Measurements from ENCODE around the gene DNAI1. TPM values are rescaled to one million over a fixed set of nuclear protein-coding genes. Genes with fewer than 3 reads are reported as not detected.

DNAI1 gene
- total RNA-seq, 1 experiment from 2014 or later: not detected

GRCh38 chr9:34522091-34522887, 63.7 kb downstream of the DNAI1 start:
- CTCF ChIA-PET: no interaction called here

GRCh38 chr9:34522971-34523797, 64.6 kb downstream of the DNAI1 start, which contains the start of gene ENHO:
TSS of gene ENHO (minus strand) at chr9:34522990. CDS start at chr9:34521695, 1,295 bp downstream.
- Histone ChIP-seq H3K9me3 (ENCODE audit: low read length) (no peaks in the 10 kb centered on the region), H3K9ac (ENCODE audit: low read length) (no peak within 1 kb of the TSS), H3K4me3 (ENCODE audit: low read length) (peak within 1 kb of the TSS; percentile 58; the same call in 1 of the 2 replicates), H3K36me3 (ENCODE audit: low read depth, low read length) (no peaks in the 10 kb centered on the region), H3K4me2 (ENCODE audit: low read length) (peak within 1 kb of the TSS; percentile 81), H3K79me2 (ENCODE audit: low read length) (no peaks in the 10 kb centered on the region), H2AFZ (ENCODE audit: low read length) (peak within 1 kb of the TSS; percentile 79; the same call in 1 of the 2 replicates), H3K4me1 (ENCODE audit: insufficient read depth, low read length) (peaks cover 3% of the 10 kb centered on the region; the same call in 1 of the 2 replicates), H3K9me2 (replicated peaks; ENCODE audit: low read length) (no peaks in the 10 kb centered on the region), H3F3A (ENCODE audit: low read length, unreplicated experiment) (no peaks in the 10 kb centered on the region), H4K20me1 (ENCODE audit: low read length) (no peaks in the 10 kb centered on the region), H3K27me3 (ENCODE audit: low read length) (no peaks in the 10 kb centered on the region), H3K27ac (ENCODE audit: low read length) (no peak within 1 kb of the TSS)
- DNase-seq: peak; percentile 83
- ChIA-PET POLR2A (ENCODE audit: unreplicated experiment) (no interaction called here), CTCF (no interaction called here)
- no peak for TF ChIP-seq EZH2 (IDR thresholded peaks at IDR 0.05; ENCODE audit: low read length, unreplicated experiment)
- TF ChIP-seq EZH2phosphoT487 (IDR thresholded peaks at IDR 0.05; ENCODE audit: borderline replicate concordance, low read length): no peak
- TF ChIP-seq, protein P1, sequence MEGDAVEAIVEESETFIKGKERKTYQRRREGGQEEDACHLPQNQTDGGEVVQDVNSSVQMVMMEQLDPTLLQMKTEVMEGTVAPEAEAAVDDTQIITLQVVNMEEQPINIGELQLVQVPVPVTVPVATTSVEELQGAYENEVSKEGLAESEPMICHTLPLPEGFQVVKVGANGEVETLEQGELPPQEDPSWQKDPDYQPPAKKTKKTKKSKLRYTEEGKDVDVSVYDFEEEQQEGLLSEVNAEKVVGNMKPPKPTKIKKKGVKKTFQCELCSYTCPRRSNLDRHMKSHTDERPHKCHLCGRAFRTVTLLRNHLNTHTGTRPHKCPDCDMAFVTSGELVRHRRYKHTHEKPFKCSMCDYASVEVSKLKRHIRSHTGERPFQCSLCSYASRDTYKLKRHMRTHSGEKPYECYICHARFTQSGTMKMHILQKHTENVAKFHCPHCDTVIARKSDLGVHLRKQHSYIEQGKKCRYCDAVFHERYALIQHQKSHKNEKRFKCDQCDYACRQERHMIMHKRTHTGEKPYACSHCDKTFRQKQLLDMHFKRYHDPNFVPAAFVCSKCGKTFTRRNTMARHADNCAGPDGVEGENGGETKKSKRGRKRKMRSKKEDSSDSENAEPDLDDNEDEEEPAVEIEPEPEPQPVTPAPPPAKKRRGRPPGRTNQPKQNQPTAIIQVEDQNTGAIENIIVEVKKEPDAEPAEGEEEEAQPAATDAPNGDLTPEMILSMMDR (conservative IDR thresholded peaks at IDR 0.05; ENCODE audit: low read depth, low read length): no peak
- BruUV-seq (replicated peaks): no TSS peak
- ATAC-seq: peak; percentile 97
- intact Hi-C loops (cut with micrococcal nuclease): no loop called here

More at GRCh38 chr9:34522091-34522887, 63.7 kb downstream of the DNAI1 start:
- Histone ChIP-seq H3K9me2 (replicated peaks; ENCODE audit: low read length) (no peaks in the 10 kb centered on the region), H3K4me3 (ENCODE audit: low read length) (peak overlapping the region; percentile 58; the same call in 1 of the 2 replicates), H3K9me3 (ENCODE audit: low read length) (no peaks in the 10 kb centered on the region), H4K20me1 (ENCODE audit: low read length) (no peaks in the 10 kb centered on the region), H3K36me3 (ENCODE audit: low read depth, low read length) (no peaks in the 10 kb centered on the region), H3K9ac (ENCODE audit: low read length) (no peak overlapping the region), H3K4me1 (ENCODE audit: insufficient read depth, low read length) (peaks cover 3% of the 10 kb centered on the region; the same call in 1 of the 2 replicates), H3K79me2 (ENCODE audit: low read length) (no peaks in the 10 kb centered on the region), H3K27me3 (ENCODE audit: low read length) (no peaks in the 10 kb centered on the region), H3K4me2 (ENCODE audit: low read length) (peak overlapping the region; percentile 81), H2AFZ (ENCODE audit: low read length) (peak overlapping the region; percentile 79; the same call in 1 of the 2 replicates), H3F3A (ENCODE audit: low read length, unreplicated experiment) (no peaks in the 10 kb centered on the region), H3K27ac (ENCODE audit: low read length) (no peak overlapping the region)
- intact Hi-C loops (cut with micrococcal nuclease): no loop called here
- no peak for DNase-seq
- TF ChIP-seq, protein P1 (conservative IDR thresholded peaks at IDR 0.05; ENCODE audit: low read depth, low read length): no peak
- no peak for TF ChIP-seq EZH2 (IDR thresholded peaks at IDR 0.05; ENCODE audit: low read length, unreplicated experiment)
- TF ChIP-seq EZH2phosphoT487 (IDR thresholded peaks at IDR 0.05; ENCODE audit: borderline replicate concordance, low read length): no peak
- ATAC-seq: no peak
- BruUV-seq (replicated peaks): no TSS peak
- POLR2A ChIA-PET (ENCODE audit: unreplicated experiment): no interaction called here

Data from PC-3 (cell line).